ENCODE data around the gene MINAR1. TPM values are rescaled to one million over a fixed set of nuclear protein-coding genes. Genes with fewer than 3 reads are reported as not detected.

MINAR1 gene
- polyA plus RNA-seq, 1 of the 3 experiments (the other 2 are of a cell fraction) = 0.35 TPM

- 0 out of 4 replicates have a peak, but pooled peaks of 1 of the 2 experiments have one; percentile 14 for TF ChIP-seq EP300 (IDR thresholded peaks at IDR 0.05; ENCODE audit: borderline replicate concordance in 1 of 2, low read depth in 1 of 2, low read length in 1 of 2)
- no peak for TF ChIP-seq ZBTB33 (IDR thresholded peaks at IDR 0.05; ENCODE audit: borderline replicate concordance, low read depth)
- peak; percentile 21; the same call in 1 of the 2 replicates for TF ChIP-seq TCF12 (IDR thresholded peaks at IDR 0.05)
- TF ChIP-seq SMC3 (IDR thresholded peaks at IDR 0.05; ENCODE audit: low read depth, low read length) = no peak
- no peak for TF ChIP-seq POLR2AphosphoS5 (IDR thresholded peaks at IDR 0.05; ENCODE audit: low read depth, low read length)
- no peak for TF ChIP-seq GATA2 (CRISPR knock-in tag; IDR thresholded peaks at IDR 0.05)
- no peak for TF ChIP-seq USF2 (IDR thresholded peaks at IDR 0.05; ENCODE audit: borderline replicate concordance, low read depth, low read length)
- no peak for TF ChIP-seq NRF1 (IDR thresholded peaks at IDR 0.05; ENCODE audit: low read depth, low read length)
Measured at GRCh38 chr15:79474252-79474651, 42.1 kb downstream of the MINAR1 start (continued).

DNA sequence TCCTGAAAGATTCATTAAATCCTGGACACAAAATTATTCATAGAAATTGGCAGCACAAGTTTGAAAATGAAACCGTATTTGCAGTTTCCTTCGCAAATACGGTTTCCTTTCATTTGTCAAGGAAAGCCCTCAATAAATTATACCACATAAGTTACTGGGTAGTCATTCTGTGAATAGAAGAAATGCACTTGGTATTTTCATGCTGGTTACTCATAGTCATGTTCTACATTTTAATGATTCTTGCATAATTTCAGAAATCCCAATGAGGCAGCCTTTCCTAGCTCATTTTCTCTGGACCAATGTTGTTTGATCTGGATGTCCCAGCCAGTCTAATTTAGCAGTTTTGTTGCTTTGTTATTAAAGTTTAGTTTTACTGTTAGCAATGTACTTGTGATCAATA lies 43.2 kb downstream of the MINAR1 start:
- Histone ChIP-seq H4K20me1 (ENCODE audit: insufficient read depth) (no peaks in the 10 kb centered on the region), H3K79me2 (ENCODE audit: insufficient read depth) (no peaks in the 10 kb centered on the region), H3K9me2 (no peaks in the 10 kb centered on the region), H3K4me1 (ENCODE audit: control insufficient read depth in 1 of 2, insufficient read depth in 2 of 2, low read depth in 1 of 2, low read length in 1 of 2) (no peaks in the 10 kb centered on the region), H3K27me3 (ENCODE audit: insufficient read depth) (no peaks in the 10 kb centered on the region), H3K4me2 (no peak overlapping the region), H3K36me3 (replicated peaks in 1 of 2; ENCODE audit: control insufficient read depth in 1 of 2, insufficient read depth in 2 of 2, low read length in 1 of 2) (no peaks in the 10 kb centered on the region), H2AFZ (ENCODE audit: low read depth) (no peak overlapping the region), H3K9ac (no peak overlapping the region), H3F3A (replicated peaks; ENCODE audit: insufficient read depth) (no peaks in the 10 kb centered on the region), H3K27ac (ENCODE audit: low read depth in 2 of 2, low read length in 1 of 2) (no peak overlapping the region), H3K9me3 (no peaks in the 10 kb centered on the region), H3K4me3 (ENCODE audit: low read depth in 2 of 2, low read length in 1 of 2) (no peak overlapping the region)
- POLR2A ChIA-PET = no interaction called here
- CTCF ChIA-PET = no interaction called here
- no peak for DNase-seq
- TF ChIP-seq USF2 (IDR thresholded peaks at IDR 0.05; ENCODE audit: borderline replicate concordance, low read depth, low read length) = no peak
- TF ChIP-seq TEAD4 (IDR thresholded peaks at IDR 0.05; ENCODE audit: borderline replicate concordance, insufficient read depth) = no peak
- TF ChIP-seq POLR2AphosphoS5 (IDR thresholded peaks at IDR 0.05; ENCODE audit: low read depth, low read length) = no peak
- TF ChIP-seq CHD2 (IDR thresholded peaks at IDR 0.05; ENCODE audit: low read length, partially characterized antibody) = no peak
- 59% methylated on average over 3 of the region's 3 CpGs for WGBS (ENCODE audit: low lambda C conversion rate)

- DNase-seq = no peak
- Histone ChIP-seq H3K27ac (ENCODE audit: low read depth in 2 of 2, low read length in 1 of 2) (no peak overlapping the region), H3K9me3 (peaks cover 4% of the 10 kb centered on the region; the same call in 1 of the 2 replicates), H3K4me1 (ENCODE audit: control insufficient read depth in 1 of 2, insufficient read depth in 2 of 2, low read depth in 1 of 2, low read length in 1 of 2) (no peaks in the 10 kb centered on the region), H3K4me2 (no peak overlapping the region), H3K36me3 (replicated peaks in 1 of 2; ENCODE audit: control insufficient read depth in 1 of 2, insufficient read depth in 2 of 2, low read length in 1 of 2) (no peaks in the 10 kb centered on the region), H4K20me1 (ENCODE audit: insufficient read depth) (no peaks in the 10 kb centered on the region), H3K27me3 (ENCODE audit: insufficient read depth) (no peaks in the 10 kb centered on the region), H3K79me2 (ENCODE audit: insufficient read depth) (no peaks in the 10 kb centered on the region), H2AFZ (ENCODE audit: low read depth) (no peak overlapping the region), H3K4me3 (ENCODE audit: low read depth in 2 of 2, low read length in 1 of 2) (no peak overlapping the region), H3K9ac (no peak overlapping the region), H3F3A (replicated peaks; ENCODE audit: insufficient read depth) (no peaks in the 10 kb centered on the region), H3K9me2 (no peaks in the 10 kb centered on the region)
- ChIA-PET CTCF (no interaction called here), POLR2A (no interaction called here)
- WGBS (ENCODE audit: low lambda C conversion rate) = 67% methylated on average over 7 of the region's 7 CpGs
- no peak for TF ChIP-seq GATA2 (CRISPR knock-in tag; IDR thresholded peaks at IDR 0.05)
- TF ChIP-seq NFIC (IDR thresholded peaks at IDR 0.05; ENCODE audit: borderline replicate concordance) = no peak
- no peak for TF ChIP-seq REST (IDR thresholded peaks at IDR 0.05; ENCODE audit: low read depth, low read length)
- TF ChIP-seq ZBTB33 (IDR thresholded peaks at IDR 0.05; ENCODE audit: borderline replicate concordance, low read depth) = no peak
- TF ChIP-seq MEF2A (IDR thresholded peaks at IDR 0.05; ENCODE audit: borderline replicate concordance, low read depth) = no peak
- TF ChIP-seq RXRA (IDR thresholded peaks at IDR 0.05; ENCODE audit: borderline replicate concordance, low read depth) = no peak
- TF ChIP-seq GABPA (IDR thresholded peaks at IDR 0.05; ENCODE audit: low read depth) = no peak
- TF ChIP-seq TAF1 (IDR thresholded peaks at IDR 0.05; ENCODE audit: borderline replicate concordance, low read depth, low read length) = no peak
Measured at GRCh38 chr15:79478108-79478507, 46.0 kb downstream of the MINAR1 start.
